ENCODE results near the gene AFF1.

- TF ChIP-seq POLR2AphosphoS5 (IDR thresholded peaks at IDR 0.05; ENCODE audit: low read depth, low read length) (no peak), POLR2A (IDR thresholded peaks at IDR 0.05; ENCODE audit: low read depth, low read length) (no peak), TAF1 (IDR thresholded peaks at IDR 0.05; ENCODE audit: borderline replicate concordance, low read depth, low read length) (no peak)
These were observed 10.0 kb upstream of the AFF1 start for GRCh38 chr4:86924811-86925210.

Measured in GM12892 (cell line).